Hepatocyte (in vitro differentiated cells): ENCODE data around the gene PIGK. TPM values are rescaled to one million over a fixed set of nuclear protein-coding genes. Genes with fewer than 3 reads are reported as not detected.

Source experiments
- DNase-seq: peaks from one replicate; pipeline ENCODE4 v3.0.0-alpha.2; 2016; ENCODE audit warnings: low spot score
- H2AFZ ChIP-seq: fragments of 200-600 bp; sonication (generic); 2 replicates; pipeline ENCODE4 v1.6.0; 2016; ENCODE audit warnings: antibody characterized with exemption, mild to moderate bottlenecking
- H3K27ac ChIP-seq: fragments of 200-600 bp; sonication (generic); 2 replicates; pipeline ENCODE4 v1.5.1; 2016; ENCODE audit warnings: mild to moderate bottlenecking
- H3K27me3 ChIP-seq: fragments of 200-600 bp; sonication (generic); 2 replicates; pipeline ENCODE4 v1.6.1; 2016
- H3K36me3 ChIP-seq: fragments of 200-600 bp; sonication (generic); replicated peaks from 2 replicates; pipeline ENCODE4 v1.5.1; 2016; ENCODE audit warnings: low read depth; ENCODE audit not compliant: insufficient read depth
- H3K4me1 ChIP-seq: fragments of 200-600 bp; sonication (generic); 2 replicates; pipeline ENCODE4 v1.5.1; 2016; ENCODE audit warnings: mild to moderate bottlenecking, moderate library complexity; ENCODE audit not compliant: insufficient read depth
- H3K4me2 ChIP-seq: fragments of 200-600 bp; sonication (generic); 2 replicates; pipeline ENCODE4 v1.6.0; 2016
- H3K4me3 ChIP-seq: fragments of 200-600 bp; sonication (generic); 2 replicates; pipeline ENCODE4 v1.5.1; 2016; ENCODE audit warnings: mild to moderate bottlenecking
- H3K79me2 ChIP-seq: fragments of 200-600 bp; sonication (generic); 2 replicates; pipeline ENCODE4 v1.6.0; 2017; ENCODE audit warnings: mild to moderate bottlenecking
- H3K9me2 ChIP-seq: fragments of 200-600 bp; sonication (generic); replicated peaks from 2 replicates; pipeline ENCODE4 v1.6.0; 2017; ENCODE audit warnings: mild to moderate bottlenecking; ENCODE audit not compliant: insufficient read depth
- H3K9me3 ChIP-seq: fragments of 200-600 bp; sonication (generic); 2 replicates; pipeline ENCODE4 v1.5.1; 2016; ENCODE audit warnings: low read depth, mild to moderate bottlenecking
- H4K20me1 ChIP-seq: fragments of 200-600 bp; sonication (generic); 2 replicates; pipeline ENCODE4 v1.6.0; 2016; ENCODE audit warnings: mild to moderate bottlenecking; ENCODE audit not compliant: insufficient read depth, poor library complexity, severe bottlenecking
- CTCF ChIP-seq: fragments of 200-600 bp; sonication (generic); IDR thresholded peaks from 2 replicates; pipeline ENCODE4 v1.5.1; 2016; ENCODE audit warnings: antibody characterized with exemption, mild to moderate bottlenecking; ENCODE audit not compliant: poor library complexity
- EZH2 ChIP-seq: fragments of 200-600 bp; sonication (generic); IDR thresholded peaks from 2 replicates; pipeline ENCODE4 v1.6.1; 2016; ENCODE audit warnings: antibody characterized with exemption, mild to moderate bottlenecking, borderline replicate concordance
- EZH2phosphoT487 ChIP-seq: fragments of 200-600 bp; sonication (generic); IDR thresholded peaks from one replicate; pipeline ENCODE4 v1.6.1; 2018; ENCODE audit warnings: antibody characterized with exemption, mild to moderate bottlenecking, low read depth, moderate library complexity; ENCODE audit not compliant: unreplicated experiment, severe bottlenecking
- WGBS: methylation state at CpG from one replicate; pipeline ENCODE4 v1.1.6; 2016; ENCODE audit warnings: low lambda C conversion rate; ENCODE audit errors: missing lambda C conversion rate; 5-methylcytosine and 5-hydroxymethylcytosine counted together
- polyA plus RNA-seq: library from polyadenylated mRNA; unstranded; fragments of >200 nt; fragmentation: Nextera tagmentation; extraction: Ambion mirVana; gene quantifications from 2 replicates; pipeline ENCODE4 v1.2.1, GENCODE V29; 2016
- total RNA-seq: library from RNA; depleted of rRNA; stranded (reverse); fragments of >200 nt; gene quantifications from 2 replicates; pipeline ENCODE4 v1.2.3, GENCODE V29; 2014

Gene PIGK
- total and polyA plus RNA-seq, 2 experiments from 2014 or later = 19.4 to 37.1 TPM

GRCh38 chr1:77060000-77060399 lies 159.2 kb downstream of the PIGK start:
- Histone ChIP-seq H2AFZ (no peak overlapping the region), H3K27ac (no peak overlapping the region), H4K20me1 (no peaks in the 10 kb centered on the region), H3K4me1 (no peaks in the 10 kb centered on the region), H3K4me2 (no peak overlapping the region), H3K9me3 (no peaks in the 10 kb centered on the region), H3K79me2 (no peaks in the 10 kb centered on the region), H3K27me3 (no peaks in the 10 kb centered on the region), H3K36me3 (no peaks in the 10 kb centered on the region), H3K4me3 (no peak overlapping the region), H3K9me2 (no peaks in the 10 kb centered on the region)
- DNase-seq = no peak
- WGBS = 58% methylated on average over 5 of the region's 5 CpGs
- TF ChIP-seq EZH2phosphoT487 = no peak
- no peak for TF ChIP-seq EZH2

GRCh38 chr1:77057994-77058585 lies 161.1 kb downstream of the PIGK start:
- H3K4me1 ChIP-seq = no peaks in the 10 kb centered on the region
- no peak overlapping the region for H3K4me3 ChIP-seq
- no peak for DNase-seq
- no peaks in the 10 kb centered on the region for H3K79me2 ChIP-seq
- no peaks in the 10 kb centered on the region for H3K9me3 ChIP-seq
- no peak overlapping the region for H3K4me2 ChIP-seq
- H3K36me3 ChIP-seq = no peaks in the 10 kb centered on the region
- H3K27ac ChIP-seq = no peak overlapping the region
- no peaks in the 10 kb centered on the region for H3K27me3 ChIP-seq
- H2AFZ ChIP-seq = no peak overlapping the region
- 86% methylated on average over 7 of the region's 7 CpGs for WGBS
- no peaks in the 10 kb centered on the region for H4K20me1 ChIP-seq
- no peak for TF ChIP-seq CTCF
- TF ChIP-seq EZH2 = no peak
- no peak for TF ChIP-seq EZH2phosphoT487
- H3K9me2 ChIP-seq = no peaks in the 10 kb centered on the region

GRCh38 chr1:77056525-77056924 lies 162.7 kb downstream of the PIGK start:
- Histone ChIP-seq H3K4me1 (no peaks in the 10 kb centered on the region), H3K9me2 (no peaks in the 10 kb centered on the region), H3K9me3 (no peaks in the 10 kb centered on the region), H3K4me2 (no peak overlapping the region), H3K79me2 (no peaks in the 10 kb centered on the region), H3K27ac (no peak overlapping the region), H4K20me1 (no peaks in the 10 kb centered on the region), H3K36me3 (no peaks in the 10 kb centered on the region), H3K27me3 (no peaks in the 10 kb centered on the region), H2AFZ (no peak overlapping the region), H3K4me3 (no peak overlapping the region)
- WGBS = 93% methylated on average over 7 of the region's 7 CpGs
- TF ChIP-seq EZH2 = no peak
- TF ChIP-seq EZH2phosphoT487 = no peak
- TF ChIP-seq CTCF = no peak
- DNase-seq = no peak

GRCh38 chr1:77051425-77051824 lies 167.8 kb downstream of the PIGK start:
- no peak for DNase-seq
- 73% methylated on average over 1 of the region's 1 CpG for WGBS
- H4K20me1 ChIP-seq = no peaks in the 10 kb centered on the region
- H3K4me3 ChIP-seq = no peak overlapping the region
- H3K4me2 ChIP-seq = no peak overlapping the region
- no peaks in the 10 kb centered on the region for H3K79me2 ChIP-seq
- TF ChIP-seq EZH2phosphoT487 (no peak), EZH2 (no peak), CTCF (no peak)
- H3K9me3 ChIP-seq = no peaks in the 10 kb centered on the region
- no peak overlapping the region for H3K27ac ChIP-seq
- no peaks in the 10 kb centered on the region for H3K9me2 ChIP-seq
- H3K4me1 ChIP-seq = no peaks in the 10 kb centered on the region
- no peak overlapping the region for H2AFZ ChIP-seq
- H3K36me3 ChIP-seq = no peaks in the 10 kb centered on the region
- H3K27me3 ChIP-seq = no peaks in the 10 kb centered on the region
